Measurements from ENCODE around the gene BTBD9.

- no peak for TF ChIP-seq POLR2A (IDR thresholded peaks at IDR 0.05)
- no peak for TF ChIP-seq CTCF (IDR thresholded peaks at IDR 0.05)
Observed at GRCh38 chr6:38467566-38467965, 172.2 kb downstream of the BTBD9 start.
